Measurements from ENCODE around the gene GALNT2.

The GALNT2 gene

DNA sequence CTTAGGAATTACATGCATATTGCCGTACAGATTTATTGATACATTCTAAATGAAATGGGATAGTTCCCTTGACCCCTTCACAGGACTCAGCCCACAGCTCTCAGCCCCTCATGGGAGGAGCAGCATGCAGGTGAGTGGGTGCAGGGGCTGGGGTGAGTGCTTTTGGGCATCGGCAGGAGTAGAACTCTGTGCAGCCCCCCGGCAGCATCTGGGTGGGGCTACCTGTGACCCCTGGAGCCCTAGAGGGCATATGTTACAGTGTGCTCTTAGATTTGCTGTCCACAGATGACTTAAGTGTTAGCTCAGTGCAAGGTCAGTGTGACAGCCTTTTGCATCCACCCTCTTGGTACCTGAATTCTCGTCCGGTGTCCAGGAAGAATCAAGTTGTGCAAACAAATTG lies 120.3 kb downstream of the GALNT2 start:
- no peak for DNase-seq (ENCODE audit: low read depth)

DNA sequence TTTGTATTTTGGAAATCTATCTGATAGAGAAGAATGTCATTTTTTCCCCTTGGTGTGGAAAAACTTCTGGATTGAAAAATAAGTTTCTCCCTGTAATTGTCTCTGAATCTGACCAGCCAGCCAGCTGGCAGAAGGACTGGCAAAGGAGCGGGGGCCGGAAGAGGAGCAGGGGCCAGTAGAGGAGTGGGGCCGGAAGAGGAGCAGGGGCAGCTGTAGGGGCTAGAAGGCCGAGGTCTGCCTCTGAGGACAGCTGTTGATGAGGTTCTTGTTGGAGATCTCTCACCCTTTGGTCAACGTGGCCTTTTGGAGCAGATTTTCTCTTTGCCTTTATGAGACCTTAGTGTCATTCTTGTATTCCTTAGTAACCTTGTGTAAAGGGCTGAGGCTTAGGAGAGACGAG lies 121.8 kb downstream of the GALNT2 start:
- DNase-seq (ENCODE audit: low read depth), result no peak

DNA sequence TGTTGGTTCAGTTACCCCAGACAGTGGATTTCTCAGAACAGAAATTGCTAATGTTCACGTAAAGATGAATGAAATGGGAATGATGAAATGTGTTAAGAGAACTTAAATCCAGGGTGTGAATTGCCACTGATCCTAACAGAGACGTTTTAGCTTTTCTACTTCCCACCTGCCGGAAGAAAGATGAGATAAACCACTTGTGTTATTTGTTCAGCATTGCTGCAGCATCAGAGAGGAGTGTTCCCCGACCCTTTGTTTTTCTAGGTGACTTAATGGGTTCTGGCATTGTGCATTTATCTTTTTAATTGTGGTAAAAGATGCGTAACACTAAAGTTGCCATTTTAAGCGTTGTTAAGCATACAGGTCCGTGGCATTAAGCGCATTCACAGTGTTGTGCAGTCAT lies 122.3 kb downstream of the GALNT2 start:
- no peak for DNase-seq (ENCODE audit: low read depth)

DNA sequence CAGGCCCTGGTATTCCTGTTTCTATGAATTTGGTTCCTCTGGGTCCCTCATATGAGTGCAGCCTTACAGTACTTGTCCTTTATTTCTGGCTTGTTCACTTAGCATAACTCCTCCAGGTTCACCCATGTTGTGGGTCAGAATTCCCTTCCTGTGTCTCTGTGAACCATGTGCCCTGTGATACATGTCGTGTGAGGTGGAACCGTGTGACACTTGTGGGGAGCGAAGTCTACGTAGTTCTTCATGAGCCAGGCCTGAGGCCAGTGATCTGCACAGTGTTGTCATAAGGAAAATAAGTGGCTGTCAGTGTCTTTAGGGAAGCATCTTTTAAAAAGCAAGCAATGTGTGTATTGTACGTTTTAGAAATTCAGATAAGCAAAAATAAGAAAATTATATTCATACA lies 122.8 kb downstream of the GALNT2 start:
- no peak for DNase-seq (ENCODE audit: low read depth)

DNA sequence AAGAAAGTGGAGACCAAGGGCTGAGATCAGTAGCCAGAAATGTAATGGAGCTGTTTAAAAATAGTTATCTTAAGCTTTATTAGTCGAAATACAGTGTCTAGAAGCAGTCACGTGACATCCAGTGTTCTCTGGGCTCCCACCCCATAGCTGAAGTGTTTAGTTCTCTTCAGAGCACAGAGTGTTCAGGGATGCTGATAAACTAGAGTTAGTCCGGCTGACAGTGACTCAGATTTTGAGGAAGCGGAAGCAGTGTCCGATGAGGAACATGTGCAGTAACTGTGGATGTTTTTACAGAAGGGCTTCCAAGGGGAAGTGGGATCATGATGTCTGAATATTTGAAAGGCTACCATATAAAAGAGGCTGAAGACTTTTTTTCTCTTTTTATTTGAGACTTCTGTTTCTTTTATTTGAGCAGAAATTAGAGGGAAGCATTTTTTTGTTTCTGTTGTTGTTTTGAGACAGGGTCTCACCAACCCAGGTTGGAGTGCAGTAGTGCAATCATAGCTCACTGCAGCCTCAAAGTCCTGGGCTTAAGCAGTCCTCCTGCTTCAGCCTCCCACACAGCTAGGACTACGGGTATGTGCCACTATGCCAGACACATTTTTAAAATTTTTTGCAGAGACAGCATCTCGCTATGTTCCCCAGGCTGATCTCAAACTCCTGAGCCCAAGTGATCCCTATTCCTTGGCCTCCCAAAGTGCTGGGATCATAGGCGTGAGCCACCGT lies 124.2 kb downstream of the GALNT2 start:
- no peak for DNase-seq (ENCODE audit: low read depth)

DNA sequence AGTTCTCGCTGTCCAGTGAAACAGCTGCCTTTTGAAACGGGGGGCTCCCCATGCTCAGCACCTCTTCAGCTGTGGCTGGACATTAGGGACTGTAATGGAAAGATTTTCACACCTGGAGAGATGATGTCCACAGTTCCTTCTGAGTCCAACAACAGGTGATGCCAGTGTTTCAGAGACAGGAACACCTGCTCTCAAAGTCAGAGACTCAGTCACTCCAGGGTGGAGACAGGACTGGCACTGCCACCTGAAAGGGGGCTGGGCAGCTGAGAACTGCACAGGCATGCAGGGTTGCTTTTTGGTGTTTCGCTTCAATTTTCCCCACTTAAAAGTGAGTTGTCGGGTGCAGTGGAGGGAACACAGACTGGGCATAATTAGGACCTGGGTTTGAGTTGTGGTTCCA lies 124.8 kb downstream of the GALNT2 start:
- no peak for DNase-seq (ENCODE audit: low read depth)

DNA sequence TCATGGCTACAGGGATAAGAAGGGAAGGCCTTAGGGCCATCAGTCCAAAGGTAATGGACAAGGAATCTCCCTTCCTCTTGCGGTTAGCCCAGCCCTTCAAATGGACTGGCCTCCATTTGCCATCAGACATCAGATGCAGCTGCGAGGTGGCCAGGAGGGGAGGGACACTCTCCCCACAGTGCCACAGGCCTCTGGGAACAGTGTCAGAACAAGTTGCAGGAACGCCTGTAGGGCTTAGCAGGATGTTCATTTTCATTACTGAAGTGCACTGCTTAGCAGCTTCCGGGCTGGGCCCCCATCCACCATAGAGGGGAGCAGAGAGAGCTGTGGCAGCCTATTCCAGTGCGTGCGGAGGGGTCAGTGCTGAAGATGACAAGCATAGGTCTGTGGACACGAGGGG lies 127.5 kb downstream of the GALNT2 start:
- no peak for DNase-seq (ENCODE audit: low read depth)

DNA sequence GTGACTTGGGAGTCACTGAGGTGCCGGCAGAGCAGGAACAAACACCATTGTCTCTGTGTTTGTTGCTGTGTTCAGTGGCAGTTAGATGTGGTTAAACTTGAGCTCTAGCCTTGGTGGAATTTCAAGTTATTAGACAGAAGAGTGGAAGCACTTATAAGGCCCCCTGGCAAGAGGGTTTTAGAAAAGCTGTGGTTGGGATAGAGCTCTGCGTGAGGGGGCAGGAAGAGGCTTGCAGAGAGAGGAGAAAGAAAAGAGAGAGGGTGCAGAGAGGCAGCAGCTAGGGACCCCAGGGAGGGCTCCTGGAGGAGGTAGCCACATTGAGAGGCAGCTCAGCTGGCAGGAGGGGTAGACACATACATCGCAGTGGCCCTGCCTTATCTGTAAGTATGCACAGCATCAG lies 128.2 kb downstream of the GALNT2 start:
- no peak for DNase-seq (ENCODE audit: low read depth)

DNA sequence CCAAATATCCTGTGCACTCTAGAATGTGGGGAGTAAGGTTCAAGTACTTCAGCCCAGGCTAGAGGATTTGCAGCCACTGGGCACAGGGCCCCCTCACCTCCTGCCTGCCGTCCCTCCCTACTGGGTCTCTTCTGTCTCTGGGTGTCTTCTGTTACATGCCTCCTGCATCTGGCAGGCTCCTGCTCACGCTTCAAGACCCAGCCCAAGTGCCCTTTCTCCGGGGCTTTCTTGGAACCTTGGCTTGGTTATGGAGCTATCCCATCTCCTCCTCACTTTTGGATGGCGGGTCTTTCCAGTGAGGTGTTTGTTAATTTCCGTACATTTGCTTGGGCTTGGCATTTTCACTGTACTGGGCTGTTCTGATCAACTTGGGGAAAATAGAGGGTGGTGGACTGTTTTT lies 129.0 kb downstream of the GALNT2 start:
- DNase-seq (ENCODE audit: low read depth), result no peak

DNA sequence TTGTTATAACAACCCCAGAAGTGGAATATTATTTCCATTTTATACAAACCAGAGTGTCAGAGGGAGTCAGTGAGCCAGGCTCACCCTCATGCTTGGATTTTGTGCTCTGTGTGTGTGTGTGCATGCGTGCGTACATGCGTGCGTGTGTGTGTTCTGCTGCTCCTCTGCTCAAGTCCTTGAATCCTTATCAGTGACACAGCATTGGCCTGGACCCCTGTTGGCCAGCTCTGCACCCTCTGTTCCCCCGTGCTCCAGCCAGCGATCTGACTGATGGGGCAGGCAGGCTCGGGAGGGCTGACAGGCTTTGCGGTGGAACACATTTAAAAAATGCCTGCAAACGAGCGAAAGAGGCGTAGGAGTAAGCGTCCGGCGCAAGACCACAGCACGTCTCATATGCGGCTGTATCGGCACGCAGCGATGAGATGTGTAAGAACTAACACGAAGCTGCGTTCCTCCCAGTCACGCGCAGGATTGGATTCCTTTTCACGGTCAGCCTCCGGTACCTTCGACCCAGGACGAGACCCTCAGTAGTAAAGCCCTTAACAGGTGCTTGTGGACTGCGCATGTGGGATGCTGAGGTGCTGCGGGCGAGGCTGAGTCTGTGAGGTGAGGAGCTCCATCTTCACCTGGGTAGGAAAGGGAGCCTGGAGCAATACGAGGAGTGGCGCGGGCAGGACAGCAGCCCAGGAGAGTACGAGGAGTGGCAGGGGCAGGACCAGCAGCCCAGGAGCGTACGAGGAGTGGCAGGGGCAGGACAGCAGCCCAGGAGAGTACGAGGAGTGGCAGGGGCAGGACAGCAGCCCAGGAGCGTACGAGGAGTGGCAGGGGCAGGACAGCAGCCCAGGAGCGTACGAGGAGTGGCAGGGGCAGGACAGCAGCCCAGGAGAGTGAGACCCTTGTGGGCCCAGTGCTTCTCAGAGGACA lies 130.9 kb downstream of the GALNT2 start:
- no peak for DNase-seq (ENCODE audit: low read depth)

DNA sequence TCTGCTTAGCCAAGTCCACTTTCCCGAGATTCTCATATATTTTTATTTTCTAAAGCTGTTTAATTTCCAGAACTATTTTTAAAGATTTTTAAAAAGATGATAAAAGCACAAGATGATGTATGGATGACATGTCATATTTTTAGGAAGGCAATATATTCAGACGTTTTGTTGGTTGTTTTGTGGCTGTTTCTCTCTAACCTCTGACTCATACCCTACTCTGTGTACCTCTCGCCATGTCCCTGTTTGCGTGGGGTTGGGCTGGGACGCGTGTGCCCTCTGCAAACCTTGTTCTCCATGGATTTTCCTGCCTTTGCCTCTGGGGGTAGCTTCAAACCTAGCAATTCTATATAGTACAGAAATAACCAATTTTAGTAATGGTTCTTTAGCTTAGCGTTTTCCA lies 132.0 kb downstream of the GALNT2 start:
- no peak for DNase-seq (ENCODE audit: low read depth)

DNA sequence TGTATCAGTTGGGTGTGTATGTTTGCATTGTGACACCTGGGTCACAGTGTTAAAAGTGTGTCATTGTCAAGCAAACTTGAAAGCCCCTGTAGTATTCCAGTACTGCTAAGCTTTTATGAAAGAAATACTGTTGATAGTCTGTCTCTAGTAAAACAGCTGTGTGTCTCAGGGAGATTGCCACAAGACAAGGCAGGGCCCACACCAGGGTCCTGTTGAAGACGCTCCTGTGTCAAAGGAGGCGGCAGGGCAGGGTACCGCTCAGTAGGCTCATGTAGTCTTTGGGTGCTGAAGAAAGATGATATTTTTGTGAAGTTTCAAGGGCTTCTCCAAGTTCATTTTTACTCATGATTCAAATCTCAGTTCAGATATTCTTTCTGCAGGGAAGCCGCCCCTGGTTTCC lies 132.5 kb downstream of the GALNT2 start:
- DNase-seq (ENCODE audit: low read depth), result no peak

DNA sequence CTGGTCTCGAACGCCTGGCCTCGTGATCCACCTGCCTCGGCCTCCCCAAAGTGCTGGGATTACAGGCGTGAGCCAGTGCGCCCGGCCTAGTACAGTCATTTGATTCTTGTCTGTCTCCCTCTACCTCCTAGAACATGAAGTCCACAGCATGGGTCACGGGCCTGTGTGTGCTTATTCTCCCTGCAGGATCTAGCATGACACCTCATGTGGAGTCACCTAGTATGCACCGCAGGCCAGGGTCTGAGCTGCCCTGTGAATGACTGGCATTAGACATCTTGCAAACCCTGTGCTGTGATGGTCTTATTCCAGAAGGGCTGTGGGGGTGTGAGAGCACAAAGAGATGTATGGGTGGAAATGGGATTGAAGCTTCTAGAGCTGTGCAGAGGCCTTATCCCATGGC lies 133.2 kb downstream of the GALNT2 start:
- DNase-seq (ENCODE audit: low read depth), result no peak

DNA sequence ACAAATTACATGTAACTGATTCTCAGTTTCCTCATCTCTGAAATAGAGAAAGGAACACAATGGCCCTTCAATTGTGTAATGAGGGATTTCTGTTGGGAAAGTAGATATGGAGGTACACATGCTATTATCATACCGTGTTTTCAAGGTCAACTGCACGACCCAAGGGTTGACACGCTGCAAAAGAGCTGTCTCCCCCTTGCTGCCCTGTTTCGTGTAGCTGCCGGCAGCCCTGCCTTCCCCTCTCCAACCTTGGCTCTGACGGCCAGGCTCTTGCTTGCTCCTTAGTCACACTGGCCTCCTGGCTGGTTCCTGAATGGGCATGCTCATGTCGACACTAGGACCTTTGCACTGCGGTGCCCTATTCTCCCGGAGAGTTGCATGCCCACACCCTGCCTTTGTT lies 134.4 kb downstream of the GALNT2 start:
- no peak for DNase-seq (ENCODE audit: low read depth)

DNA sequence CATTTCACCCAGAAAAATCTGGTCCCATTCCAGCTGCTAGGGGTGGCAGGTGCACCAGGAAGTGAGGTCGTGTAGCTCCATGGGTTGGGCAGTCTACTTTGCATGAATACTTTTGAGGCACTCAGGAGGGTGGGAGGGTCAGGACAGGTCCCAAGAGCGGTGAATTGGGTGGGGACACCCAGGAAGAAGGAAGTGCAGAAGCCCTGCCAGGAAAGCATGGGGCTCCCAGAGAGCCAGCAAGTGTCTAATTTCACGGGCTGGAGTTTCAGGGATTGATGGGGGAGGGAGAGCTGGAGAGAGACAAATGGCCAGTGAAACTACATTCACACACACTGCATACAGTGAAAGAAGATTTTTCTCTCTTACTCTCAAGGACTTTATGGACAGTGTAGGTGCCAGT lies 137.8 kb downstream of the GALNT2 start:
- DNase-seq (ENCODE audit: low read depth), result no peak

DNA sequence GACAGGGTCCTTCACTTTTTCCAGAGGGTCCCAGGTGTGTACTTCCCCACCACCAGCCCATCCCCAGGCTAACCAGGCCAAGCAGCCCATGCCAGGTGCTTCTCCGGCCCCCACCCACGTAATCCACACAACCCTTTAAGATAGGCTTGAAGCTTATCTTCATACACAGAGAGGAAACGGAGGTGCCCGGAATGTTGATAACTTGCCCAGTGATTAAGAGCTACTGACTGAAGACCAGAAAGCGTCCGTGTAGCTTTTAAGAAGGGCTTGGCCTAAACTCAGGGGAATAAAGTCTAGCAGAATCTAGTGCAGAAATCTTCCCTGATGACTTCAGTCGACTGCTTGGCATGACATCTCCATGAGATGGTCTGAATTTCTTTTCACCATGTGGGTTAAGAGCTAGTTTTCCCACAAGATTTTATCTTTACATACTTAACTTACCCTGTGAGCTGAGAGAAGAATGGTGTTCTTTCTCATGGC lies 138.7 kb downstream of the GALNT2 start:
- peak; percentile 46 for DNase-seq (ENCODE audit: low read depth)

DNA sequence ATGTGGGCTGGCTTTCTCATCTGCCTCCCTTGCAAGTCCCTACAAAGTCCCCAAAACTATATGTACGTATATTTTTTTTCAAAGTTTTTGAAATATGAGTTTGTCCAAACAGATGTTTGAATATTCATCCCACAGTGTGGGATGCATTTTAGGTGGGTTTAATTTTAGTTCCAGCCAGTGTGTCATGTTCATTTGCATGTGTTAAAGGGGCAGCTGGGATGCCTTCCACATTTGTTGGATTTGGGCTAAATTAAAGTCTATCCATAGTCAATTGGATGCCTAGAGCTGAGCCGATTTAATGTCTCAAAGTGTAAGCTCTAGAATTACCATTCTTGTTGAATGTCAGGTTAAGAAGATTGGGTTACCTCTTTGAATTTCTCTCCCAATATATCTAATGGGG lies 139.2 kb downstream of the GALNT2 start:
- no peak for DNase-seq (ENCODE audit: low read depth)

DNA sequence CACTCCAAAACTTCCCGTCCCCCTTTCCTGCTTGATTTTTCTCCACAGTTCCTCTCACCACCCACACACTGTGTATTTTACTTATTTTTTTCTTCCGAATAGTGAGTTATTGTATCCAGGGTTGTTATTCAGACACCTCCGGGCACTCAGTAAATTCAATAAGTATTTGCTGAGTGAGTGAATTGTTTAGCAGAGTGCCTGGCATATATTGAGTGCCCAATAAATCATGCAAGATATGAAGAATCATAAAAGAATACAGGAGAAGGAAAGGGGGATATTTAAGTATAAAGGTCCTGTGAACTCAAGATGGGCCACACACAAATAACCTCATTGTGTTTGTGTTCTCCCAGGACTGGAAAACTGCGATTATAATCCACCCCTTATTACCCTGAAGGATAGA lies 139.9 kb downstream of the GALNT2 start:
- no peak for DNase-seq (ENCODE audit: low read depth)

DNA sequence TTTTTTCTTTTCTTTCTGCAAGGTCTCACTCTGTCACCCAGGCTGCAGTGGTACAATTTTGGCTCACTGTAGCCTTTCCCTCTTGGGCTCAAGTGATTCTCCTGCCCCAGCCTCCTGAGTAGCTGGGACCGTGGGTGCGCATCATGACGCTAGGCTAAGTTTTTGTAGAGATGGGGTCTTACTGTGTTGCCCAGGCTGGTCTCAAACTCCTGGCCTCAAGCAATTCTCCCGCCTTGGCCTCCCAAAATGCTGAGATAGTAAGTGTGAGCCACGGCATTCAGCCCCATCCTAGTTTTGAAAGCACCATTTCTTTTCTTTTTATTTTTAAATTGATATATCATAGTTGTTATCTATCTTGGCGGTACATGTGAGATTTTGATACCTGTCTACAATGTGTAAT lies 140.6 kb downstream of the GALNT2 start:
- DNase-seq (ENCODE audit: low read depth), result no peak

DNA sequence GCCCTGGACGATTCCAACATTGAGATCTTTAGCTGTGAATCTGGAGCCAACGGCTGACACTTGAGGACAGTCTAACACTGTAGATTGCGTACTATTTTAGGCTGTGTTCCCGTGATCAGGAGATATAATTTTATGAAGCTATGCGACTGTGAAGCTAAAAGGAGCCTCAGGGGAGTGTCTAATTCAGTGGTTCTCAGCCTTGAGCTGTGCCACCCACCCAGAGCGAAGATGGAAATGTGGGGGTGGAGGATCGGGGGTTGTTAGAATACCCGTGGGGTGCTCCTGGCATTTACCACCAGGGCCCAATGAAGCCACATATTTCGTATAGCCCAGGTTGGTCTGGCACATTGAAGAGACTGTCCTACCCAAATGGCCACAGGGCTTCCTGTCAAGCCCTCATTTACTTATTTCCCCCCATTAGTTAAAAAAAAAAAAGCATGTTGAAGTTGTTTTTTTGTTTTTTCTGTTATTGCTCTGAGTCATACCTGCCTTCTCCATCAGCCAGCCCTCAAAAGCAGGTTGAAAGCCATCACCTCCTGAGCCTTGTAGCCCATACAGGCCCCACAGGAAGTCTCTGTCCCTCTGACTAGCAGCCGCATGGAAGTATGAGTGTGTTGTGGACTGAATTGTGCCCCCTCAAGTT lies 141.7 kb downstream of the GALNT2 start:
- DNase-seq (ENCODE audit: low read depth), result no peak

DNA sequence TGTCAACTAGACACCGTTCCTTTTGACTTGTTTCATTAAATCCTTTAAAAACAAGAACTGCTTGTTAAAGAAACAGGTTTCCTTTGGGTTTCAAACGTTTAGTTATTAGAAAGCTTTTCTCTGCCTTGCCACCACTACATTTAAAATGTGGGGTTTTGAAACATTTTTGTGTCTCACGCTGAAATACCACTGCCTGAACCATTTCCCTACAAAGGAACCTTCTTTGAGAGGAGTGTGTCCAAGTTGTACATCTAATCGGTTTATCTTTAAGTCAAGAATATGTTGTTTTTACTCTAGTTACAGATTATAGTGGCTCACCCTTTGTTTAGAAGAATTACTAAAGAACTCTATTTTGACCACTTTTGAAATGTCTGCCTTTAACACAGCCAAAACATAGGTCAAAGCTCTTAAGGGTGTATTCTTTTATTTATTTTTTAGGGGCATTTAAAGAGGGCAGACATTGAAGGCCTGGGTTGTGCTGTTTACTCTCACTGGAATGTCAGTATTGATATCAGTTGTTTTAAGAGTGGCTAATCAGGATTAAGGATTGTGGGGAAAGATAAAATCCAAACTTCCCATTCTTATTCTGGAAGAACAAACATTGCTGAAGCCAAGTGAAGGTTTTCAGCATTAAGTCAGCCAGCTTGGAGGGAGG lies 143.4 kb downstream of the GALNT2 start:
- peak; percentile 11 for DNase-seq (ENCODE audit: low read depth)

DNA sequence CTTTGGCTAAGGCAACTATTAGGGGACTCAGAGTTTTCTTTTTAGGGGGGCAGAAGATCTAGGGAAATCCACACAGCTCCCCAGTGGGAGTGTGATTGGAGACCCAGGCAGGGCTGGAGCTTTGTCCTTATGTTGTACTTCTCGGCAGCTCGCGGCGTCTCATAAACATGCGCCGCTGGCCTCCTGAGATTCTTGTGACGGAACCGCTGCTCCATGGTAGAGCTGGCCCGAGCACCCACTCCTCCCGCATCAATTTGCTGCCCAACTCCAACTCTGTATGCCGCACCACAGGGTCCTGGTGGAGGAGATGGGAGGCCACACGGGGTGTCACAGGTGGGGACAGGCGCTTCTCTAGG lies 143.9 kb downstream of the GALNT2 start:
- no peak for DNase-seq (ENCODE audit: low read depth)
